Lower leg skin (tissue), 3 donors: ENCODE results near the gene MMP17.
"Not testable (repeated sequence)": the region's sequence is repeated elsewhere in the genome, so short reads cannot be mapped to it uniquely, and the experiment has no call there.

Source experiments
- CTCF ChIP-seq, 3 donors: fragments of 450-650 bp; IDR thresholded peaks; one replicate each; pipeline ENCODE4 v1.5.1; 2016; ENCODE audit warnings: antibody characterized with exemption in 3 of 3, mild to moderate bottlenecking in 3 of 3, moderate library complexity in 2 of 3
- POLR2A ChIP-seq, 2 donors: fragments of 450-650 bp; IDR thresholded peaks; one replicate each; pipeline ENCODE4 v1.6.1; 2016 to 2017; ENCODE audit warnings: antibody characterized with exemption in 2 of 2, mild to moderate bottlenecking in 1 of 2, moderate library complexity in 1 of 2

- TF ChIP-seq POLR2A, CTCF (IDR thresholded peaks at IDR 0.05): not testable (repeated sequence)
Observed at GRCh38 chr12:131809476-131810254, 18.5 kb upstream of the MMP17 start.
